MCF 10A (cell line): ENCODE measurements around the gene IQCM. TPM values are rescaled to one million over a fixed set of nuclear protein-coding genes. Genes with fewer than 3 reads are reported as not detected.
"Not testable (repeated sequence)": the region's sequence is repeated elsewhere in the genome, so short reads cannot be mapped to it uniquely, and the experiment has no call there.

Source experiments
- BruUV-seq: library from RNA; stranded (reverse); fragments of 400-500 nt; replicated peaks from 2 replicates; lab custom pipeline; 2021; lab: Mats Ljungman, UMichigan
- CTCF ChIA-PET: fragments of 300-600 bp; sonication (Branson Sonifier 250); formaldehyde crosslinking; extraction: SDS; loops from one replicate; lab custom pipeline; 2021; ENCODE audit warnings: antibody characterized with exemption, inconsistent platforms; lab: Yijun Ruan, JAX
- POLR2A ChIA-PET: fragments of 300-600, 350-650 bp; sonication (Branson Sonifier 250); formaldehyde crosslinking; extraction: SDS; loops from one replicate; lab custom pipeline; 2020; ENCODE audit warnings: antibody characterized with exemption, inconsistent platforms; lab: Yijun Ruan, JAX
- DNase-seq: peaks from one replicate; pipeline ENCODE4 v3.0.0-alpha.2; 2018; ENCODE audit not compliant: unreplicated experiment
- H3K27ac Mint-ChIP-seq: one replicate; pipeline ENCODE4 v1.8.0; 2022; ENCODE audit warnings: mild to moderate bottlenecking, low read depth, mixed read lengths; ENCODE audit not compliant: unreplicated experiment
- H3K27me3 Mint-ChIP-seq: one replicate; pipeline ENCODE4 v1.8.0; 2022; ENCODE audit warnings: mixed read lengths; ENCODE audit not compliant: insufficient read depth, unreplicated experiment
- H3K36me3 Mint-ChIP-seq: one replicate; pipeline ENCODE4 v1.8.0; 2022; ENCODE audit warnings: mild to moderate bottlenecking, moderate library complexity, mixed read lengths; ENCODE audit not compliant: insufficient read depth, unreplicated experiment
- H3K4me1 Mint-ChIP-seq: one replicate; pipeline ENCODE4 v1.8.0; 2022; ENCODE audit warnings: mixed read lengths; ENCODE audit not compliant: insufficient read depth, unreplicated experiment
- H3K4me3 Mint-ChIP-seq: one replicate; pipeline ENCODE4 v1.8.0; 2022; ENCODE audit warnings: mild to moderate bottlenecking, moderate library complexity, mixed read lengths; ENCODE audit not compliant: unreplicated experiment
- H3K9me3 Mint-ChIP-seq: one replicate; pipeline ENCODE4 v1.8.0; 2022; ENCODE audit warnings: mixed read lengths; ENCODE audit not compliant: unreplicated experiment
- intact Hi-C: fragments of 100-400 bp; cut with micrococcal nuclease; formaldehyde crosslinking; loops from 2 replicates; pipeline ENCODE4 v1.14.1; 2022
- total RNA-seq: library from RNA; stranded (reverse); gene quantifications from 2 replicates; pipeline ENCODE4 v1.2.3, GENCODE V29; 2022
- TF ChIP-seq, protein P1 (sequence below): fragments of 200-600 bp; IDR thresholded peaks from one replicate; pipeline ENCODE4 v1.8.0; 2022; ENCODE audit warnings: antibody characterized with exemption, mild to moderate bottlenecking; ENCODE audit not compliant: unreplicated experiment

IQCM gene
- total RNA-seq, 1 experiment from 2014 or later, result not detected

GRCh38 chr4:149513081-149513480, 302.6 kb downstream of the IQCM start:
- ChIA-PET CTCF (interaction anchor here (0.7 to 1.4 kb wide), 2 partner anchors 10 to 142 kb away, joined by 3 to 4 read pairs; no protein-coding TSS in a partner anchor), POLR2A (interaction anchor here (0.6 kb wide), 1 partner anchor 44 kb away, joined by 3 read pairs; no protein-coding TSS in a partner anchor)
- H3K4me1 Mint-ChIP-seq, result no peaks in the 10 kb centered on the region
- TF ChIP-seq, protein P1, sequence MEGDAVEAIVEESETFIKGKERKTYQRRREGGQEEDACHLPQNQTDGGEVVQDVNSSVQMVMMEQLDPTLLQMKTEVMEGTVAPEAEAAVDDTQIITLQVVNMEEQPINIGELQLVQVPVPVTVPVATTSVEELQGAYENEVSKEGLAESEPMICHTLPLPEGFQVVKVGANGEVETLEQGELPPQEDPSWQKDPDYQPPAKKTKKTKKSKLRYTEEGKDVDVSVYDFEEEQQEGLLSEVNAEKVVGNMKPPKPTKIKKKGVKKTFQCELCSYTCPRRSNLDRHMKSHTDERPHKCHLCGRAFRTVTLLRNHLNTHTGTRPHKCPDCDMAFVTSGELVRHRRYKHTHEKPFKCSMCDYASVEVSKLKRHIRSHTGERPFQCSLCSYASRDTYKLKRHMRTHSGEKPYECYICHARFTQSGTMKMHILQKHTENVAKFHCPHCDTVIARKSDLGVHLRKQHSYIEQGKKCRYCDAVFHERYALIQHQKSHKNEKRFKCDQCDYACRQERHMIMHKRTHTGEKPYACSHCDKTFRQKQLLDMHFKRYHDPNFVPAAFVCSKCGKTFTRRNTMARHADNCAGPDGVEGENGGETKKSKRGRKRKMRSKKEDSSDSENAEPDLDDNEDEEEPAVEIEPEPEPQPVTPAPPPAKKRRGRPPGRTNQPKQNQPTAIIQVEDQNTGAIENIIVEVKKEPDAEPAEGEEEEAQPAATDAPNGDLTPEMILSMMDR, result no peak
- BruUV-seq, result no TSS peak
- no peak for DNase-seq
- H3K9me3 Mint-ChIP-seq, result peaks cover 6% of the 10 kb centered on the region
- H3K36me3 Mint-ChIP-seq, result no peaks in the 10 kb centered on the region
- no peak overlapping the region for H3K4me3 Mint-ChIP-seq
- intact Hi-C loops, result no loop called here
- H3K27ac Mint-ChIP-seq, result no peak overlapping the region
- H3K27me3 Mint-ChIP-seq, result no peaks in the 10 kb centered on the region

DNA sequence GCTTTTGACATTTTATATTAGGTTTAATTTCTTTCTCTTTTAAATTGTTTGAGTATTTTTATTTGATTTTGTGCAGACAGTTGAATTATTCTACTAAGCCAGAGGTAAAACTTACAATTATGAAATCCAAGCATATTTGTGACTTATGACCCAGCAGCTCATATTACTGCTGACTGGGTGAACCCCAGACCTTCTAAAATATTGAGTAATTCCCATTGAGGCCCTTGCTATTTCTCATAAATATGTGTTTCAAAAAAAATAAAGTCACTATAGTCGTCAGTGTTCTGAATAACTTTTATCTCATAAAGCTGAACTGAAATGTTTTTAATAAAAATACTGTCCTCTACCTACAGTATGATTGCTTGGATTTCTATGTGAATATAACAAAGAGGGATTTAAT, 303.1 kb downstream of the IQCM start:
- POLR2A ChIA-PET, result interaction anchor here (0.6 kb wide), 1 partner anchor 44 kb away, joined by 3 read pairs; no protein-coding TSS in a partner anchor

GRCh38 chr4:149511558-149512298, 303.9 kb downstream of the IQCM start:
- H3K27me3 Mint-ChIP-seq, result no peaks in the 10 kb centered on the region
- intact Hi-C loops, result no loop called here
- H3K4me3 Mint-ChIP-seq, result no peak overlapping the region
- ChIA-PET POLR2A (no interaction called here), CTCF (interaction anchor here (0.5 to 1.4 kb wide), 3 partner anchors 8 to 146 kb away, joined by 3 to 4 read pairs (median 3); no protein-coding TSS in a partner anchor)
- H3K36me3 Mint-ChIP-seq, result no peaks in the 10 kb centered on the region
- no peaks in the 10 kb centered on the region for H3K9me3 Mint-ChIP-seq
- no TSS peak for BruUV-seq
- H3K4me1 Mint-ChIP-seq, result no peaks in the 10 kb centered on the region
- no peak for DNase-seq
- TF ChIP-seq, protein P1, result no peak
- no peak overlapping the region for H3K27ac Mint-ChIP-seq

More for the DNA sequence above, 303.1 kb downstream of the IQCM start:
- DNase-seq, result peak; percentile 34
- CTCF ChIA-PET, result interaction anchor here (1.4 kb wide), 1 partner anchor 141 kb away, joined by 4 read pairs; no protein-coding TSS in a partner anchor
- H3K4me1 Mint-ChIP-seq, result no peaks in the 10 kb centered on the region
- BruUV-seq, result no TSS peak
- H3K27ac Mint-ChIP-seq, result no peak overlapping the region
- intact Hi-C loops, result no loop called here
- peaks cover 5% of the 10 kb centered on the region for H3K9me3 Mint-ChIP-seq
- no peaks in the 10 kb centered on the region for H3K36me3 Mint-ChIP-seq
- TF ChIP-seq, protein P1, result no peak
- H3K4me3 Mint-ChIP-seq, result no peak overlapping the region
- H3K27me3 Mint-ChIP-seq, result no peaks in the 10 kb centered on the region

DNA sequence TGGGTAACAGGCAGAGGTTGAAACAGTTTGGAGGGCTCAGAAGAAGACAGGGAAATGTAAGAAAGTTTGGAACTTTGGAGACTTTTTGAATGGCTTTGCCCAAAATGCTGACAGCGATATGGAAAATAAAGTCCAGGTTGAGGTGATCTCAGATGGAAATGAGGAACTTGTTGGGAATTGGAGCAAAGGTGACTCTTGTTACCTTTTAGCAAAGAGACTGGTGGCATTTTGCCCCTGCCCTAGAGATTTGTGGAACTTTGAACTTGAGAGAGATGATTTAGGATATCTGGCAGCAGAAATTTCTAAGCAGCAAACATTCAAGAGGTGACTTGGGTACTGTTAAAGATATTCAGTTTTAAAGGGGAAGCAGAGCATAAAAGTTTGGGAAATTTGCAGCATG, 308.3 kb downstream of the IQCM start:
- H3K9me3 Mint-ChIP-seq, CTCF ChIA-PET, H3K27ac Mint-ChIP-seq, BruUV-seq, H3K4me3 Mint-ChIP-seq, POLR2A ChIA-PET, H3K27me3 Mint-ChIP-seq, H3K4me1 Mint-ChIP-seq, H3K36me3 Mint-ChIP-seq, DNase-seq, intact Hi-C loops: not testable (repeated sequence)
